Measurements from ENCODE around the gene STX11.
"Not testable (repeated sequence)": the region's sequence is repeated elsewhere in the genome, so short reads cannot be mapped to it uniquely, and the experiment has no call there.

DNA sequence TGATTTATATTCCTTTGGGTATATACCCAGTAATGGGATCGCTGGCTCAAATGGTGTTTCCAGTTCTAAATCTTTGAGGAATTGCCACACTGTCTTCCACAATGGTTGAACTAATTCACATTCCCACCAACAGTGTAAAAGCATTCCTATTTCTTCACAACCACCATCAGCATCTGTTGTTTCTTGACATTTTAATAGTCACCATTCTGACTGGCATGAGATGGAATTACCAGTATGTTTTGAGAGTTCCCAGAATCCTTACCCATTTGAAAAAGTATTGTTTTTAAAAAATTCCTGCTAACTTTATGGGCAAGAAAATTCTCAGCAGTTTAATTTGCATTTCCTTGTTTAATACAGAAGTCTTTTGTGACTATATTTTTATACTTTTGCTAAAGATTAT lies 33.9 kb downstream of the STX11 start:
- TF ChIP-seq, protein P1, sequence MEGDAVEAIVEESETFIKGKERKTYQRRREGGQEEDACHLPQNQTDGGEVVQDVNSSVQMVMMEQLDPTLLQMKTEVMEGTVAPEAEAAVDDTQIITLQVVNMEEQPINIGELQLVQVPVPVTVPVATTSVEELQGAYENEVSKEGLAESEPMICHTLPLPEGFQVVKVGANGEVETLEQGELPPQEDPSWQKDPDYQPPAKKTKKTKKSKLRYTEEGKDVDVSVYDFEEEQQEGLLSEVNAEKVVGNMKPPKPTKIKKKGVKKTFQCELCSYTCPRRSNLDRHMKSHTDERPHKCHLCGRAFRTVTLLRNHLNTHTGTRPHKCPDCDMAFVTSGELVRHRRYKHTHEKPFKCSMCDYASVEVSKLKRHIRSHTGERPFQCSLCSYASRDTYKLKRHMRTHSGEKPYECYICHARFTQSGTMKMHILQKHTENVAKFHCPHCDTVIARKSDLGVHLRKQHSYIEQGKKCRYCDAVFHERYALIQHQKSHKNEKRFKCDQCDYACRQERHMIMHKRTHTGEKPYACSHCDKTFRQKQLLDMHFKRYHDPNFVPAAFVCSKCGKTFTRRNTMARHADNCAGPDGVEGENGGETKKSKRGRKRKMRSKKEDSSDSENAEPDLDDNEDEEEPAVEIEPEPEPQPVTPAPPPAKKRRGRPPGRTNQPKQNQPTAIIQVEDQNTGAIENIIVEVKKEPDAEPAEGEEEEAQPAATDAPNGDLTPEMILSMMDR (IDR thresholded peaks at IDR 0.05; ENCODE audit: low read depth, low read length, poor library complexity, severe bottlenecking) = not testable (repeated sequence)
- TF ChIP-seq EZH2phosphoT487 (IDR thresholded peaks at IDR 0.05; ENCODE audit: borderline replicate concordance, low read length) = not testable (repeated sequence)
